ENCODE data around the gene MAPK8.

- TF ChIP-seq, protein P1, sequence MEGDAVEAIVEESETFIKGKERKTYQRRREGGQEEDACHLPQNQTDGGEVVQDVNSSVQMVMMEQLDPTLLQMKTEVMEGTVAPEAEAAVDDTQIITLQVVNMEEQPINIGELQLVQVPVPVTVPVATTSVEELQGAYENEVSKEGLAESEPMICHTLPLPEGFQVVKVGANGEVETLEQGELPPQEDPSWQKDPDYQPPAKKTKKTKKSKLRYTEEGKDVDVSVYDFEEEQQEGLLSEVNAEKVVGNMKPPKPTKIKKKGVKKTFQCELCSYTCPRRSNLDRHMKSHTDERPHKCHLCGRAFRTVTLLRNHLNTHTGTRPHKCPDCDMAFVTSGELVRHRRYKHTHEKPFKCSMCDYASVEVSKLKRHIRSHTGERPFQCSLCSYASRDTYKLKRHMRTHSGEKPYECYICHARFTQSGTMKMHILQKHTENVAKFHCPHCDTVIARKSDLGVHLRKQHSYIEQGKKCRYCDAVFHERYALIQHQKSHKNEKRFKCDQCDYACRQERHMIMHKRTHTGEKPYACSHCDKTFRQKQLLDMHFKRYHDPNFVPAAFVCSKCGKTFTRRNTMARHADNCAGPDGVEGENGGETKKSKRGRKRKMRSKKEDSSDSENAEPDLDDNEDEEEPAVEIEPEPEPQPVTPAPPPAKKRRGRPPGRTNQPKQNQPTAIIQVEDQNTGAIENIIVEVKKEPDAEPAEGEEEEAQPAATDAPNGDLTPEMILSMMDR (conservative IDR thresholded peaks at IDR 0.05), result no peak
- no peak for TF ChIP-seq ZFX (IDR thresholded peaks at IDR 0.05)
Observed at GRCh38 chr10:48365668-48366067, 59.2 kb downstream of the MAPK8 start.
